NCI-H510A treated with DMSO at 0.1 percent for 48 hours (cell line): ENCODE measurements around the gene ESRRG.

Source experiments
- DNase-seq: peaks from one replicate; lab custom pipeline; 2025; lab: John Stamatoyannopoulos, UW

ESRRG gene

GRCh38 chr1:216502528-216503162, 220.6 kb downstream of the ESRRG start:
- DNase-seq, result no peak

- peak; percentile 17 for DNase-seq
Observed at GRCh38 chr1:216500273-216500967, 222.8 kb downstream of the ESRRG start.

GRCh38 chr1:216499581-216500272, 223.5 kb downstream of the ESRRG start:
- DNase-seq, result no peak

GRCh38 chr1:216498277-216498676, 225.0 kb downstream of the ESRRG start:
- no peak for DNase-seq

GRCh38 chr1:216485042-216485441, 238.2 kb downstream of the ESRRG start:
- DNase-seq, result no peak

- no peak for DNase-seq
Observed at GRCh38 chr1:216483672-216484401, 239.4 kb downstream of the ESRRG start.

GRCh38 chr1:216482620-216483019, 240.6 kb downstream of the ESRRG start:
- no peak for DNase-seq

- no peak for DNase-seq
Observed at GRCh38 chr1:216478238-216478637, 245.0 kb downstream of the ESRRG start.

- no peak for DNase-seq
Observed at GRCh38 chr1:216476341-216476740, 246.9 kb downstream of the ESRRG start.

GRCh38 chr1:216475659-216476276, 247.5 kb downstream of the ESRRG start:
- DNase-seq, result no peak

GRCh38 chr1:216466162-216466801, 256.9 kb downstream of the ESRRG start:
- DNase-seq, result no peak

- no peak for DNase-seq
Observed at GRCh38 chr1:216464489-216464888, 258.7 kb downstream of the ESRRG start.

- DNase-seq, result no peak
Observed at GRCh38 chr1:216462066-216462775, 261.0 kb downstream of the ESRRG start.

GRCh38 chr1:216461466-216461865, 261.8 kb downstream of the ESRRG start:
- DNase-seq, result no peak

GRCh38 chr1:216459651-216460207, 263.5 kb downstream of the ESRRG start:
- DNase-seq, result no peak

GRCh38 chr1:216458812-216459211, 264.4 kb downstream of the ESRRG start:
- DNase-seq, result no peak

- DNase-seq, result no peak
Observed at GRCh38 chr1:216457356-216457755, 265.9 kb downstream of the ESRRG start.

GRCh38 chr1:216456682-216457081, 266.5 kb downstream of the ESRRG start:
- DNase-seq, result no peak

GRCh38 chr1:216453777-216454176, 269.5 kb downstream of the ESRRG start:
- no peak for DNase-seq
